T-helper 17 cell (primary cell): ENCODE measurements around the gene TAS1R1. TPM values are rescaled to one million over a fixed set of nuclear protein-coding genes. Genes with fewer than 3 reads are reported as not detected.

Source experiments
- ATAC-seq: fragments of 150-1000 bp; cut with Tn5 transposase; 2 replicates; pipeline ENCODE4 v1.10.0; 2021; ENCODE audit warnings: mild to moderate bottlenecking, moderate library complexity
- DNase-seq, 3 donors: peaks; one replicate each; pipeline versions ENCODE4 v3.0.0 to v3.0.0-alpha.2; 2020 to 2021
- H3K9me3 ChIP-seq: one replicate; pipeline ENCODE4 v1.7.0; 2013; ENCODE audit warnings: low read length, mild to moderate bottlenecking; ENCODE audit not compliant: control insufficient read depth, poor library complexity, severe bottlenecking
- H3K27ac Mint-ChIP-seq: one replicate; pipeline ENCODE4 v1.8.0; 2022; ENCODE audit warnings: mild to moderate bottlenecking, moderate library complexity, mixed read lengths
- H3K27me3 Mint-ChIP-seq: one replicate; pipeline ENCODE4 v1.8.0; 2022; ENCODE audit warnings: mixed read lengths
- H3K36me3 Mint-ChIP-seq: one replicate; pipeline ENCODE4 v1.8.0; 2022; ENCODE audit warnings: low read depth, mixed read lengths
- H3K4me1 Mint-ChIP-seq: one replicate; pipeline ENCODE4 v1.8.0; 2022; ENCODE audit warnings: mild to moderate bottlenecking, mixed read lengths
- H3K4me3 Mint-ChIP-seq: one replicate; pipeline ENCODE4 v1.8.0; 2022; ENCODE audit warnings: mild to moderate bottlenecking, moderate library complexity, mixed read lengths
- total RNA-seq, 4 donors: library from RNA in 2 of 4; stranded (reverse) in 2 of 4; gene quantifications; one replicate each; pipeline ENCODE4 v1.2.3 and lab custom pipeline; 2022 to 2026

TAS1R1 gene
- total RNA-seq, 2 donors from 2014 or later, result not detected

DNA sequence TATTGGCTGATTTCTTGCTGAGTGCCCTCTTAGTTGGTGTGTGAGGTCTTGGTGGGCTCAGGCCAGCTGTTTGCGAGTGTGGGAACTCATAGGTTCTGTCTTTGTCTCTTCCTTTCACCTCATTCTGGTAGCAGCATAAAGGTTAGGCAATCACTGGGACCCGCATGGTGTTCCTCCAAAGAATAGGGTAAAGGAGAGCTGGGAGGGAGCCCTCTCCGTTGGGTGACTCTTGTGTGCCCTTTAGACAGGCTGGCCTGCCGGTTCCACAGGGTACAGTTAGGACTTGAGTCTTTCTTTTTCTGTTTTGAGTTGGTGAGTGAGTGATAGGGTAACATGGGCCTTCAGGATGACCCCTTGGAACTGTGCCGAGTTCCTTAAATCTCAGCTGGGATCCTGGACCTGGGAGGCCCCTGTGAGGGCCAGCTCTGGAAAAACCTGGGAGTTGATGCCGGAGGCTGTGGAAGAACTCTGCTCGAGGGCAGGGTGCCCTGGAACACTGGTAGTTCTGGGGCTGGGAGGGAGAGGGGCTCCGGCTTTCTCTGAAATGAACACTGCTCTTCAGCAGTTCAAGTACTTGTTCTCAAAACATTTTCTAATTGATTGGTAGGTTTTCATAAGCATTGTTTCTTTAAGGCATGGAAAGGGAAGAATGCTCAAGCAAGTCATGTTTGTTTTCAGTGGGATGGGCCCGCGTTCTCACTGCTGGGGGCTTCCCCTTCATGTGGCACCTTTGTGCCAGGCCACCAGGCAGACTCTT, 67.5 kb downstream of the TAS1R1 start:
- no peaks in the 10 kb centered on the region for H3K9me3 ChIP-seq
- ATAC-seq (no peak), DNase-seq (no peak)
- Mint-ChIP-seq H3K27ac (no peak overlapping the region), H3K4me1 (peaks cover 19% of the 10 kb centered on the region), H3K4me3 (no peak overlapping the region), H3K27me3 (no peaks in the 10 kb centered on the region), H3K36me3 (peaks cover under 1% of the 10 kb centered on the region)

DNA sequence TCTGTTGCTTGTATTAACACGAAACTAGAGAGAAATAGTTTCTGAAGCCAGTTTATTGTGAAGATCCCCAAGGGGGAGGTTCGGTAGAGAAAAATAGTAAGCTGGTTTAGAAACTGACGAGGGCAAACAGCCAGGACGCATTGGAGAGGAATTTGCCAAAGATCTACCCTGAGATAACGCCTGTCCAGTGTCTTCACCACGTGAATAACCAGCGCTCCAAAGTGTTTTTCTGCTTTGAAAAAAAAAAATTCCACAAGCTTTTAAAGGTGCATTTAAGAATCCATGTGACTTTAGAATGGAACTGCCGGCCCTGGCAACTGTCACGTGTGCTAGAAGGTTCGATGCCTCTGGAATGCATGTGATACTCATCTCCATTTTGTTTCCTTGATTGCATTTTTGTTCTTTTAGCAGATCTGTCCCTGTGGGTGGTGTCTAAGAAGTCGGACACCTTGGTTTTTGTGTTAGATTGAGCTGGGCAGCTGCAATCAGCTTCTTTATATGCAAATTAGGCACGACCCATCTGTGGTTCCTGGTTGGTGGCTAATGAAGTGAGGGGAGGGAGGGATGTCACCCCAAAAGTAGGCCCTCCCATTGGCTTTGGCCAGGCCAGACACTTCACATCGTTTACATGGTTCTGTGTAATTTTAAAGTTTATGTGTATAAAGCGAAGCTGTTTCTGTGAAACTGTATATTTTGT, 68.3 kb downstream of the TAS1R1 start:
- DNase-seq, result no peak
- peaks cover 3% of the 10 kb centered on the region for H3K36me3 Mint-ChIP-seq
- H3K27ac Mint-ChIP-seq, result no peak overlapping the region
- H3K4me3 Mint-ChIP-seq, result no peak overlapping the region
- no peaks in the 10 kb centered on the region for H3K27me3 Mint-ChIP-seq
- H3K4me1 Mint-ChIP-seq, result peaks cover 21% of the 10 kb centered on the region
- ATAC-seq, result no peak
- H3K9me3 ChIP-seq, result no peaks in the 10 kb centered on the region

DNA sequence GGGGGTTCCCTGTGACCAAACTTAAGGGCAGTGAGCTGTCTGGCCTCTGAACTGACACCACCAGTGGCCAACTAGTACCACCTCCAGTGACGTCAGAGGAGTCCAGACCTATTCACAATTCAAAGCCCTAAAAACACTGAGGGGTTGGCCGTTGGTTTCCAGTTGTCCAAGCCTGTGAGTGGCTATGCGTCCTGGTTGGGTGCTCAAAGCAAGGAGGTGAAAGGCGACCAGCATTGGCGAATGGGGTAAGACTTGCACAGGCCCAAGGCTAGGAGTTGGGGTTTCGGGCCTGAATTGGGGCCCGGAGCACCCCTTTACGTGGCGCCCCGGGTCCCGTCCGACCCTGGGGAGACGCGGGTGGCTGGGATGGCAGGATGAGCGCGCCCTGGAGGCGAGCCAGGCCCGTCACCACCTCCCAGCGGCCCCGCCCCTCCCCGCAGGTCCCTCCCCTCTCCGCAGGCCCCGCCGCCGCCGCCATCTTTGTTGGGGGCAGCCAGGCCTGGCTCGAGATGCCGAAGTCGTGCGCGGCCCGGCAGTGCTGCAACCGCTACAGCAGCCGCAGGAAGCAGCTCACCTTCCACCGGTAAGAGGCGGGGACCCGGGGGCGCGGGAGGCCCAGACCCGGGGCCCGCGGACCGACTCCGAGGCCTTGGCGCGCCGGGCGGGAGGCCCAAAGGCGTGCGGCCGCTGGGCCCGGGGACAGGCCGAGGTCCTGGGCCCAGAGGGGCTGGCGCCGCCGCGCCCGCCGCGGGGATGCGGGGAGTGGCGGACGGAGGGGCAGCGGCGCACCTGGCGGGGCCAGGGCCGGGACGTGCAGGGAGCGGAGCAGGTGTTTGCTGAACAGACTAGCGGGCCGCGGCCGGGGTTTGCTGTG, 69.8 kb downstream of the TAS1R1 start, which contains the start of gene THAP3:
Gene THAP3 (plus strand): TSS at position 159 of the 874 bp plus-strand sequence. CDS start 351 bp downstream, at position 510.
- H3K27me3 Mint-ChIP-seq, result no peaks in the 10 kb centered on the region
- peak within 1 kb of the TSS; percentile 91 for H3K4me3 Mint-ChIP-seq
- peak; percentile 90 to 93 (median 90) for DNase-seq

GRCh38 chr1:6625584-6626149, 70.6 kb downstream of the TAS1R1 start:
- peak overlapping the region; percentile 86 for H3K27ac Mint-ChIP-seq
- no peaks in the 10 kb centered on the region for H3K9me3 ChIP-seq
- peaks cover 20% of the 10 kb centered on the region for H3K4me1 Mint-ChIP-seq
- H3K4me3 Mint-ChIP-seq, result peak overlapping the region; percentile 91
- ATAC-seq (peak; percentile 37), DNase-seq (no peak)
- H3K27me3 Mint-ChIP-seq, result no peaks in the 10 kb centered on the region
- H3K36me3 Mint-ChIP-seq, result peaks cover 3% of the 10 kb centered on the region

More for the DNA sequence above, 69.8 kb downstream of the TAS1R1 start, which contains the start of gene THAP3:
- ATAC-seq, result peak; percentile 98
- peaks cover 21% of the 10 kb centered on the region for H3K4me1 Mint-ChIP-seq
- peaks cover 3% of the 10 kb centered on the region for H3K36me3 Mint-ChIP-seq
- peak within 1 kb of the TSS; percentile 86 for H3K27ac Mint-ChIP-seq
- H3K9me3 ChIP-seq, result no peaks in the 10 kb centered on the region

DNA sequence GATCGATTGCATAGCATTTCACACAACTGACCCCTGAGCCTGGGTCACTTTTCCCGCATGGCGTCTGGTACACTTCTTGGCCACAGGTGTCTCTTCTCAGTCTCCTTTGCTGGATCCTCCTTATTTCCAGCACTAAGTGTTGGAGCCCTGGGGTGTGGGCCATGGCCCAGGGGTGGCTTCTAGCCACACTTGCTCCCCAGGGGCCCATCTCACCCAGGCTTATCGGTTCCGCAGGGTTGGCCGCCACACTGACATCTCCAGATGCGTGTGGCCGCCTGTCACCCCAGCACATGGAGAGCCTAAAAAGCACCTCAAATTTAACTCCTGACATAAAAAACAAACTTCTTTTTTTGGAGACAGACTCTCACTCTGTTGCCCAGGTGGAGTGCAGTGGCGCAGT, 71.9 kb downstream of the TAS1R1 start:
- ATAC-seq (no peak), DNase-seq (no peak)
- Mint-ChIP-seq H3K27me3 (no peaks in the 10 kb centered on the region), H3K4me3 (no peak overlapping the region), H3K4me1 (peaks cover 20% of the 10 kb centered on the region), H3K27ac (peak overlapping the region; percentile 83), H3K36me3 (peaks cover 3% of the 10 kb centered on the region)
- H3K9me3 ChIP-seq, result no peaks in the 10 kb centered on the region

DNA sequence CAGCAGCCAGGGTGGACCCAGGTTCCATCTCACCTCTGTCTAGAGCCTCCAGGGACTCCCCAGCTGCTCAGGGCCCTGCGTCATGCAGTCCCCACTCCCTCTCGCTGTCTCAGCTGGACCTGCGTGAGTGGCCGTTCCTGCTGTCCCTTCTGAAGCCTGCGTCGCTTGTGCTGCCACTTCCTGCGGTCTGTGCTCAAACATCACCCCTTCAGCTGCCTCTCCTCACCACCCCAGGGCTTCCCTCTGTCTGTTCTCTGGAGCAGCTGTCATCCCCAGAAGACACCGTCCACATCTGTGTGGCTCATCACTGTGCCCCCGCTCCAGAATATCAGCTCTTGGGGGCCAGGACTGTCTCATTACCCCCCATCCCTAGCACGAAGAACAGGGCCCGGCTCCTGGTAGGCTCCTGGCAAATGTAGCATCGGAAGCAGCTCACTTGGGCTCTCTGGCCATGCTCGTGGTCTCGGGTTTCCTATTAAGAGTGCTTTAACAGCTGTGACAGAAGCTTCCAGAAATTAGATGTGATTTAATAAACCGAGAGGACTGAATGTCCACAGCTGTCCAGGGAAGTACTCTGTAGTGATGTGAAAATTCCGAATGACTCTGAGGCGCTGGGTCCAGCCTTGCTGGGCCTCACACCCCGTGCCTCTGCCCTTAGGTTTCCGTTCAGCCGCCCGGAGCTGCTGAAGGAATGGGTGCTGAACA, 72.9 kb downstream of the TAS1R1 start:
- DNase-seq (no peak), ATAC-seq (no peak)
- H3K27ac Mint-ChIP-seq, result peak overlapping the region; percentile 83
- H3K4me1 Mint-ChIP-seq, result peaks cover 20% of the 10 kb centered on the region
- H3K27me3 Mint-ChIP-seq, result no peaks in the 10 kb centered on the region
- H3K36me3 Mint-ChIP-seq, result peaks cover 3% of the 10 kb centered on the region
- H3K9me3 ChIP-seq, result no peaks in the 10 kb centered on the region
- peak overlapping the region; percentile 72 for H3K4me3 Mint-ChIP-seq

DNA sequence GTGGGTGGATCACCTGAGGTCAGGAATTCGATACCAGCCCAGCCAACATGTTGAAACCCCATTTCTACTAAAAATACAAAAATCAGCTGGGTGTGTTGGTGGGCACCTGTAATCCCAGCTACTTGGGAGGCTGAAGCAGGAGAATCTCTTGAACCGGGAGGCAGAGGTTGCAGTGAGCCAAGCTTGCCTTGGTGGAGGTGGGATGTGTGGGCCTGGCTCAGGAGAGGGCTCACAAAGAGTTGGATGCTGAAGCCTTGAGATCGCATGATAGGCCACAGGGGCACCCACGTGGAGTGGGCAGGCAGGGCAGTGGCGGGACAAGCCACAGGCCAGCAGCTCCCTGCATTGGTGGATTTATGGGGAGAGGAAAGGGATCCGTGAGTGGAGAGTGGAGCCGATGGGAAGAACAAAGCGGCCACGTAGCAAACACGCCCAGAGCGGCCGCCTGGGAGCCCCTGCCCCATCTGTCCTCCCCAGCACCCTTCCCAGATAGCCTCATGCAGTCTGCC, 73.9 kb downstream of the TAS1R1 start:
- Mint-ChIP-seq H3K27me3 (no peaks in the 10 kb centered on the region), H3K4me3 (no peak overlapping the region), H3K4me1 (peaks cover 20% of the 10 kb centered on the region), H3K36me3 (peaks cover 5% of the 10 kb centered on the region), H3K27ac (no peak overlapping the region)
- DNase-seq, result no peak
- ATAC-seq, result no peak
- H3K9me3 ChIP-seq, result no peaks in the 10 kb centered on the region

Other genes with a start within 250 kb of the TAS1R1 start
- gene ACOT7, start 161.5 kb upstream of the TAS1R1 start, total RNA-seq, result 1 to 10 TPM; 4.9 to 7.1 TPM
- not detected for gene HES2, start 135.4 kb upstream of the TAS1R1 start, total RNA-seq
- 10 to 100 TPM; 13.2 to 15.7 TPM for gene ESPN, start 130.5 kb upstream of the TAS1R1 start, total RNA-seq
- 100 to 1,000 TPM; 393 to 433 TPM for gene TNFRSF25, start 89.1 kb upstream of the TAS1R1 start, total RNA-seq
- gene PLEKHG5, start 63.6 kb upstream of the TAS1R1 start, total RNA-seq, result 10 to 100 TPM; 10.8 to 12.8 TPM
- 10 to 100 TPM; 62.3 to 77.7 TPM for gene NOL9, start 794 bp upstream of the TAS1R1 start, total RNA-seq
- 10 to 100 TPM; 34.0 to 34.2 TPM for gene ZBTB48, start 24.7 kb downstream of the TAS1R1 start, total RNA-seq
- 10 to 100 TPM; 26.1 to 33.8 TPM for gene KLHL21, start 47.6 kb downstream of the TAS1R1 start, total RNA-seq
- gene PHF13, start 58.4 kb downstream of the TAS1R1 start, total RNA-seq, result 1 to 10 TPM; 5.9 to 8.0 TPM
- 10 to 100 TPM; 13.3 to 14.0 TPM for gene THAP3, start 69.6 kb downstream of the TAS1R1 start, total RNA-seq
- gene DNAJC11, start 146.5 kb downstream of the TAS1R1 start, total RNA-seq, result 10 to 100 TPM; 38.2 to 39.3 TPM
- 10 to 100 TPM; 55.3 to 69.5 TPM for gene CAMTA1, start 230.1 kb downstream of the TAS1R1 start, total RNA-seq